ENCODE results near the gene CREB5. TPM values are rescaled to one million over a fixed set of nuclear protein-coding genes. Genes with fewer than 3 reads are reported as not detected.

CREB5 gene
- total RNA-seq, 1 donor from 2014 or later = 43.1 TPM

GRCh38 chr7:28681693-28682310 is 269.5 kb downstream of the CREB5 start:
- DNase-seq (ENCODE audit: low spot score) = no peak
- intact Hi-C loops (cut with DNase I) = no loop called here

- intact Hi-C loops (cut with DNase I) = no loop called here
- no peak for DNase-seq (ENCODE audit: low spot score)
Observed at GRCh38 chr7:28682801-28683200, 270.5 kb downstream of the CREB5 start.

DNA sequence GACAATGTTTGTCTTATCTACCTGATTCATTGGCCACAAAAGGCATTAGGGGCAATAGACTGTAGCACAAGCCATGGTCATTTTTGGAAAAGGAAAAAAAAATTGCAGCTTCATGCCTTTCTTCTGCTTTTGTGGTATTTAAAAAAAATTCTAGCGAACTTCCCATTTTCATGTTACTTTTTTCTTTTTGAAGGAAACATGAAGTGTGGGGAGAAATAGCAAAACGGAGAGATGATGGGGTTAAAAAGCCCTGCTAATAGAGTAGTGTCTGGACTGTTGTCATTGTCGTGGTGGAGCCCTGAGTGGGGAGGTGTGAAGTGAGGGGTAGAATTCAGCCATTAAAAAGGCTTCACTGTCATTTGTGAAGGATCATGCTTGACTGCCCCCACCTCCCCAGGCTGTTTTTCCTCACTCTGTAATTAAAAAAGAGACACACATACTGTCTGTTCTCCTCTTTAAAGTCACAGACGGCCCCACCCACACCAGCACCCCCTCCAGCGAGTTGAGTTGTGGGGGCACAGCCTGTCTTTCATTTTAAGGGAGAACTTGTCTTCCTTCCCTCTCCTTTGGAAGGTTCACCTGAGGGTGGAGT is 272.4 kb downstream of the CREB5 start:
- no peak for DNase-seq (ENCODE audit: low spot score)
- intact Hi-C loops (cut with DNase I) = loop anchor here (5.0 kb wide), 2 partner anchors 62 to 168 kb away; no protein-coding TSS in a partner anchor

GRCh38 chr7:28685242-28685643 is 272.9 kb downstream of the CREB5 start:
- intact Hi-C loops (cut with DNase I) = loop anchor here (5.0 kb wide), 2 partner anchors 63 to 167 kb away; no protein-coding TSS in a partner anchor
- peak; percentile 82 for DNase-seq (ENCODE audit: low spot score)

- DNase-seq (ENCODE audit: low spot score) = peak; percentile 95
- intact Hi-C loops (cut with DNase I) = loop anchor here (2.0 to 5.0 kb wide), 3 partner anchors 64 to 277 kb away; no protein-coding TSS in a partner anchor
Observed at GRCh38 chr7:28685644-28686417, 273.5 kb downstream of the CREB5 start.

GRCh38 chr7:28686418-28686800 is 274.1 kb downstream of the CREB5 start:
- intact Hi-C loops (cut with DNase I) = loop anchor here (2.0 to 5.0 kb wide), 3 partner anchors 64 to 278 kb away; no protein-coding TSS in a partner anchor
- no peak for DNase-seq (ENCODE audit: low spot score)

DNA sequence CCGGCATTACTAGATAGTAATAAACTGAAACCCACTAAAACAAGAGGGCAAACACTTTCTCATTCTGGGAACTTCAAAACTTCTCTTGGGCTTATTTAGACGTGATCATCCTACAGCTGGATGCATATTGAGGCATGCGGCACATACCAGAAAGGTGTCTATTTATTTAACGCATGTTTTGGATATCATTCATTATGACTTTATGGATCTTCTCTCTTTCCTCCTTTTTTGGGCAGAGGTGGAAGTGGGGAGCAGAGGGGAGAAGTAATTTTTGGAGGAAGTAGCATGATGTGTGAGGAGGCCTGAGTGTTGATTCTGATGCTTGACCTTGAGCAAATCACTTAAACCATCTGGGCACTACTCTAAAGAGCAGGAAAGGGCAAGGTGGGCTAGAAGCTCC is 275.2 kb downstream of the CREB5 start:
- no peak for DNase-seq (ENCODE audit: low spot score)
- intact Hi-C loops (cut with DNase I) = loop anchor here (2.0 to 5.0 kb wide), 3 partner anchors 65 to 279 kb away; no protein-coding TSS in a partner anchor

- intact Hi-C loops (cut with DNase I) = loop anchor here (5.0 kb wide), 2 partner anchors 66 to 164 kb away; no protein-coding TSS in a partner anchor
- no peak for DNase-seq (ENCODE audit: low spot score)
Observed at GRCh38 chr7:28688174-28688573, 275.9 kb downstream of the CREB5 start.

DNA sequence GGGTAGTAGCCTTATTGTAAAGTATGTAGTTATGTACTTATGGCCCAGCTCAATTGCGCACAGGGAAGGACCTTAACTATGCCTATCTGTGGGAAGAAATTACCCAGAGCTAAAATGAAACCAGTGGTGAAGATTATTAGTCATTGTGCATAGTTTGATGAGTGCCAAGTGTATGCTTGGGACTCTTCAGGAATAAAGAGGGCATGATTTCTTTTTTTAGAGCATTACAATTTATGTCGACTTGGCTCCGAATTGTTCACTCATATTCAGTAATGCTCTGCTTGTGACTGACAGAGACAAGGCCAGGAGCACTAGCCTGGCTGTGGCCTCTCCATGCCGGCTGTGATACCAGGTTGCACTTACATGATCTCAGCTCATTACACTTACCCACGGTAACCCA is 276.3 kb downstream of the CREB5 start:
- no peak for DNase-seq (ENCODE audit: low spot score)
- intact Hi-C loops (cut with DNase I) = loop anchor here (5.0 kb wide), 2 partner anchors 66 to 164 kb away; no protein-coding TSS in a partner anchor

DNA sequence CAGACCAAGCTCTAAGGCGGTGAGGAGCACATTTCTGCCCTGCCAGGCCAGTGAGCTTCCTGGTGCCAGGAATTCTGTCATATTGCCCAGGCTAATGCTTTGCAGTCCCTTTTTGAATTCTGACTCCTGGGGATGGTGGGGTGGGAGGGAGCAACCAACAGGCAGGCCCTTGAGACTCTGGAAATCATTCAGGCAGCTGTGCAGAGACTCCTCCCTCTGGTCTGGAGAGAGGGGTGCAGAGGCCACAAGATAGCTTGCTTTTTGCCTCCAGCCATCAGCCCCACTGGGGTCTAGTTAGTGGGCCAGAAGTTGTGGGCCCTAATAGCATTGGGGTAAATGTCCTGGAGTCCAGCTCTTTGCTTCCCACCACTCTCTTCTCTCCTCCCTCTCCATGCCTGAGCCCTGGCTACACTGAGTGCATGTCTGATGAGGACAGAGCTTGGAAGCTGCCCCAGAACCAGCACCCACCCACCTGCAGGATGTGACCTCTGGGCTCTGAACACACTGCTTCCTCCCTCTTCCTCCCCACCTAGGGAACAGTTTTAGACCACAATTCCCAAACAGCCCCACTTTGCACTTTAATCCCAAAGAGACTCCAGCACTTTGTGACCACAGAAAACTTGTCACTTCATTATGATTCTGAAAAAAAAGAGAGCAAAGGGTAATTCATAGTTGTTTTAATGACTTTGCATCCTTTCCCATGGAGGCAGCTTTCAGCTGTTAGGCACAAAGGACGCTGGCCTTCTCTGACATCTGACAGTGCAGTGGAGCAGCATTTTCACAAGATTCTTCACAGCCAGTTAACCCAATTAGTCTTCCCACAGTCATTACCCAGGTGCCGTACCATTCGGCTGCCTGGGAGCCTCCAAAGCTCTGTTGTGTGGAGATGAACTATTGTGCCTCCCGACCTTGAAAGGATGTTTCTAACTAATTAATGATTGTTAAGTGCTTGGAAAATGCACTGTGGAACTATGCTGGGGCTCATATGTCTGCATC is 283.3 kb downstream of the CREB5 start:
- intact Hi-C loops (cut with DNase I) = loop anchor here (5.0 kb wide), 1 partner anchor 37 kb away; no protein-coding TSS in a partner anchor
- no peak for DNase-seq (ENCODE audit: low spot score)

- intact Hi-C loops (cut with DNase I) = loop anchor here (5.0 kb wide), 1 partner anchor 34 kb away; no protein-coding TSS in a partner anchor
- DNase-seq (ENCODE audit: low spot score) = no peak
Observed at GRCh38 chr7:28697913-28698563, 285.7 kb downstream of the CREB5 start.

DNA sequence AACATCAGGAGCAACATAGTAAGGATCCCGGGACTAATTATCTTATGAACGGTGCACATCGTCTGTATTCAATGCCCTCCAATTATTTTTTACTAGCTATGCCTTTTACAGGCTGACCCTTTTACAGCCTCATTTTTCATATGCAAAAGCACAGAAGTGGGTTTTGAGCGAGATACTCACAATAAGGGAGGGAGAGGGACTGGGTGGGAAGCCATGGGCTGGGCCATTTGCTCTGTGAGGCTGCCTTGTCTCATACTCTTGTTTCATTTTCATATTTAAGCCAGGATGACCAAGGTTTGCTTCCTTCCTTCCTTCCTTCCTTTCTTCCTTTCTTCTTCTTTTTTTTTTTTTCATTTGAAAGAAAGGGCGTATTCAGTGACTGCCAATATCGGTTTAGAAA is 286.5 kb downstream of the CREB5 start:
- intact Hi-C loops (cut with DNase I) = loop anchor here (5.0 kb wide), 1 partner anchor 33 kb away; no protein-coding TSS in a partner anchor
- DNase-seq (ENCODE audit: low spot score) = no peak

DNA sequence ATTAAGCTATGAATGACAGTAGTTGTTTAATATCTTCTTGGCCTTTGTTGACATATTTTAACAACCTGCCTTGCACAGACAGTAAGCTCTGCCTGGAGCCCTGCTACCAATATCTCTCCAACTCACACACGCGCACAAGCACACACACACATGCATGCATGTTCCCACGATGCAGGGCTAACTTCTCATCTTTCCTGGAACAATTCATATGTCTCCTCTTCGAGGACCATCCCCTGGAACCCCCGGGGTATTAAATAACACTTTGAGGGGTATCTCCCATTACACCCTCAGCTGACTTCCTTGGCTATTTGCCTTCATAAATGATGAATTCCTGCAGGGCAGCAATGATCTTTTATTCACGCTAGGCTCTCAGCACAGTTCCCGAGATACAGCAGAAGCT is 287.8 kb downstream of the CREB5 start:
- DNase-seq (ENCODE audit: low spot score) = no peak
- intact Hi-C loops (cut with DNase I) = no loop called here

DNA sequence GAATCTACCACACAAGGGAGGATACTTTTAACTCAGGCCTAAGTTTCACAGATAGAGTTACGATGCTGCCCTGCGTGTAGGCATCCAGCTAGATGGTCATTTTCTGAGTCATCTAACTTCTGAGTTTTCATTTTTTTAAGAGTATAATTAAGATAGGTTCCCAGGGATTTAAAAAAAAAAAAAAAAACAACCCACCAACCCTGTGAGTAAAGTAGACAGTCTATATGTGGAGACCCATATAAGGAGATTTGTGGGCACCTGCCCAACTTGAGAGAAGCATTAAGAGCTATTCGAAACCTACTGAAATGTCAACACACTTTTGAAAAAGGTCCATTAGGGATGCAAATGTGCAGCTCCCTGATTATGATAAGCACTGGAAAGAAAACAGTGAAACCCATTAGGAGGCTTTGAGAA is 288.5 kb downstream of the CREB5 start:
- DNase-seq (ENCODE audit: low spot score) = no peak
- intact Hi-C loops (cut with DNase I) = no loop called here

GRCh38 chr7:28701731-28702130 is 289.4 kb downstream of the CREB5 start:
- intact Hi-C loops (cut with DNase I) = no loop called here

DNA sequence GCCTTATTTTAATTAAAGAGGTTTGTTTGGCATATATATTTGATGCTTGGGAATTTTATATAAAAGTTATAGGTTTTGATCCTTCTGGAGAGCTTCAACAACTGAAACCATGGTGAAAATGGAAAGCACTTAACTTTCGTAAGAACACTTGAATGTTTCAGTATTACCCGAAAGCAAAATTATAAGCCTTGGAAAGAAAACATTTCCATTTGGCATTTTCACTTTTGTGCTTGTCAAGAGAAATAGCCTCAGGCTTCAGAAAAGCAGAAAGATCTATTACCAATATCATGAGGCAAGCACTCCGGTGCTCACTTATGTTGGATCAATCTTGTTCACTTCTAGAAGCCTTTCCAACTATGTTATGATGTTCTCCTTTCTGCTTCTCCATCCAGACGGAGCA is 289.9 kb downstream of the CREB5 start:
- no peak for DNase-seq (ENCODE audit: low spot score)
- intact Hi-C loops (cut with DNase I) = no loop called here

More at GRCh38 chr7:28701731-28702130, 289.4 kb downstream of the CREB5 start:
- DNase-seq (ENCODE audit: low spot score) = no peak

DNA sequence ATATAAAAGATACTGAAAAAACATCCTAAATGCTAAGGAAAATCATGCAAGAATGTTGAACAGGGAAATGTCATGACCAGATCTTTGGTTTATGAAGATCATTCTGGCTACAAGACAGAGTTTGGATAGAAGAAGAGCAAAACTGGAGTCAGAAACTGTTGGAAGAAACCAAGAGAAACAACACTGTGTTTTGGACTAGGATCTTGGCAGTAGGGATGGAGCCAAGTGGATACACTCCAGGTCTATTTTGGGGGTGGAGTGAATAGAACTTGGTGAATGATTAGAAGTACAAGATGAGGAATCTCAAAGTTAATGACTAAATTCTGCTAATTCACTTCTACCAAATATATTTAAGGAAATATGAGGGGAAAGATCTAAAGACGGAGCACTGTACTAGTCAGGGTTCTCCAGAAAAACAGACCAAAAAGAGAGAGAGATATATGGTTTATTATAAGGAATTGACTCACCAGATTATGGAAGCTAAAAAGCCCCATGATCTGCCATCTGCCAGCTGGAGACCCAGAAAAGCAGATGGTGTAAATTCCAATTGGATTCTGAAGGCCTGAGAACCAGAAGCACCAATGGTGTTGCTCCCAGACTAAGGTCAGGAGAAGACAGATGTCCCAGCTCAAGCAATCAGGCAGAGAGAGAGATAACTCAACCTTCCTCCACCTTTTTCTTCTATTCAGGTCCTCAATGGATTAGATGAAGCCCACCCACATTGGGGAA is 290.9 kb downstream of the CREB5 start:
- DNase-seq (ENCODE audit: low spot score) = no peak

GRCh38 chr7:28704706-28705105 is 292.4 kb downstream of the CREB5 start:
- intact Hi-C loops (cut with DNase I) = no loop called here
- no peak for DNase-seq (ENCODE audit: low spot score)

More for the DNA sequence above, 290.9 kb downstream of the CREB5 start:
- intact Hi-C loops (cut with DNase I) = no loop called here
